ENCODE measurements around the gene RFX5. TPM values are rescaled to one million over a fixed set of nuclear protein-coding genes. Genes with fewer than 3 reads are reported as not detected.

Gene RFX5
- total RNA-seq, 6 donors from 2014 or later: 31.5 to 55.5 (median 43.2) TPM

DNA sequence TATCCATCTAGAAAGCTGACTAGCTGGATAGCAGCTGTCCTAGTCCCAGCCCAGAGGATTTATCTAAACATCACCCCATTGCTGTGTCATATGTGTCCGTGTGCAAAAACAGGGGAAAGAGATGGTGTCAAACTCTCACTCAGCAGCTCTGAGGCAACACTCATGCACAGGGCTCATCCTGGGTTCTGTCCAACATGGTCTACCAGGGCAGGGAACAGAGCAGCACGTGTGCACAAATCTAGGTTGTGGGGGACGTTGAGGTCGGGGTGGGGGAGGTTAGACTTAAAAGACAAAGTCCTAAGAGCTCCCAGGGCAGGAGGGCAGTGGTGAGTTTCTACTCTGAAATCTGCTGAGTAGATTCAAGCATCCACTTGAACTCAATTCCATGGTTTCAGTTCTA is 36.0 kb downstream of the RFX5 start:
- Histone ChIP-seq H3K4me1 (peaks cover 36 to 55% (median 38%) of the 10 kb centered on the region in 4 donors), H3K4me3 (no peak overlapping the region), H3K9me3 (no peaks in the 10 kb centered on the region), H3K27ac (peak overlapping the region; percentile 35 to 58 (median 55)), H3K27me3 (no peaks in the 10 kb centered on the region), H3K36me3 (peaks cover 30 to 91% (median 52%) of the 10 kb centered on the region in 4 donors)
- DNase-seq (no peak), ATAC-seq (ENCODE audit: low FRiP score in 2 of 2) (no peak)
- WGBS, 2 donors: 70 to 74% methylated on average over 4 of the region's 4 CpGs
- TF ChIP-seq, protein P1, sequence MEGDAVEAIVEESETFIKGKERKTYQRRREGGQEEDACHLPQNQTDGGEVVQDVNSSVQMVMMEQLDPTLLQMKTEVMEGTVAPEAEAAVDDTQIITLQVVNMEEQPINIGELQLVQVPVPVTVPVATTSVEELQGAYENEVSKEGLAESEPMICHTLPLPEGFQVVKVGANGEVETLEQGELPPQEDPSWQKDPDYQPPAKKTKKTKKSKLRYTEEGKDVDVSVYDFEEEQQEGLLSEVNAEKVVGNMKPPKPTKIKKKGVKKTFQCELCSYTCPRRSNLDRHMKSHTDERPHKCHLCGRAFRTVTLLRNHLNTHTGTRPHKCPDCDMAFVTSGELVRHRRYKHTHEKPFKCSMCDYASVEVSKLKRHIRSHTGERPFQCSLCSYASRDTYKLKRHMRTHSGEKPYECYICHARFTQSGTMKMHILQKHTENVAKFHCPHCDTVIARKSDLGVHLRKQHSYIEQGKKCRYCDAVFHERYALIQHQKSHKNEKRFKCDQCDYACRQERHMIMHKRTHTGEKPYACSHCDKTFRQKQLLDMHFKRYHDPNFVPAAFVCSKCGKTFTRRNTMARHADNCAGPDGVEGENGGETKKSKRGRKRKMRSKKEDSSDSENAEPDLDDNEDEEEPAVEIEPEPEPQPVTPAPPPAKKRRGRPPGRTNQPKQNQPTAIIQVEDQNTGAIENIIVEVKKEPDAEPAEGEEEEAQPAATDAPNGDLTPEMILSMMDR (IDR thresholded peaks at IDR 0.05): no peak
- TF ChIP-seq EP300 (IDR thresholded peaks at IDR 0.05) (no peak), POLR2A (IDR thresholded peaks at IDR 0.05) (no peak), POLR2AphosphoS5 (IDR thresholded peaks at IDR 0.05) (no peak)

DNA sequence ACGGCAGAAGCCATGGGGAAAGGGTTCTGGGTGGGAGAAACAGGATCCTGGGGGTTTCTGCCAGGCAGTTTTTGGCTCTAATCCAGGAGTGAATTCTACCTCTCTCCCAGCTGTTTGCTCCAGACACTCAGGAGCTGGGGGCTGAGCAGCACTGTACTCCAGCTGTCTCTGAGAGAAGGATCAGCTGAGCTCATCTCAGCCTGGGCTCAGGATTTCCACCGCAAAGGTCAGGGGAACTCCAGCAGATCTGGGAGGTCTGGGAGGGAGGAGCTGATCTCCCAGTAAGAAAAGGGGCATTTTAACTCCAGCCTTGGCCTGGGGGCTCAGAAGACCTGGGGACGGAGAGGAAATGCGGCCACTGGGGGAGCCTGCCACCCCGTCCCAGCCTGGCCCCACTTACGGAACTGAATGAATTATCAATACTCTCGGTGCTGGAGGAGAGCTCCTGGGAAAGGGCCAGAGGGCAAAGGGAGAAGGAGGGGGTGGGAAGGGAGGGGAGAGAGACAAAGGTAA is 37.2 kb downstream of the RFX5 start:
- H3K27me3 ChIP-seq: no peaks in the 10 kb centered on the region
- peaks cover 38 to 91% (median 53%) of the 10 kb centered on the region in 4 donors for H3K36me3 ChIP-seq
- DNase-seq: peak in 1 of 2 donors; percentile 32
- no peak for TF ChIP-seq POLR2A (IDR thresholded peaks at IDR 0.05)
- no peak for TF ChIP-seq POLR2AphosphoS5 (IDR thresholded peaks at IDR 0.05)
- TF ChIP-seq EP300 (IDR thresholded peaks at IDR 0.05): no peak
- TF ChIP-seq, protein P1 (IDR thresholded peaks at IDR 0.05): no peak
- no peak overlapping the region for H3K4me3 ChIP-seq
- peaks cover 36 to 55% (median 38%) of the 10 kb centered on the region in 4 donors for H3K4me1 ChIP-seq
- 76 to 77% methylated on average over 7 of the region's 7 CpGs for WGBS, 2 donors
- H3K27ac ChIP-seq: peak overlapping the region; percentile 16 to 55 (median 28)
- no peaks in the 10 kb centered on the region for H3K9me3 ChIP-seq
- peak in 1 of 2 donors; percentile 67 for ATAC-seq (ENCODE audit: low FRiP score in 2 of 2)

- H3K9me3 ChIP-seq: no peaks in the 10 kb centered on the region
Measured at GRCh38 chr1:151294742-151295462, 52.1 kb downstream of the RFX5 start.

DNA sequence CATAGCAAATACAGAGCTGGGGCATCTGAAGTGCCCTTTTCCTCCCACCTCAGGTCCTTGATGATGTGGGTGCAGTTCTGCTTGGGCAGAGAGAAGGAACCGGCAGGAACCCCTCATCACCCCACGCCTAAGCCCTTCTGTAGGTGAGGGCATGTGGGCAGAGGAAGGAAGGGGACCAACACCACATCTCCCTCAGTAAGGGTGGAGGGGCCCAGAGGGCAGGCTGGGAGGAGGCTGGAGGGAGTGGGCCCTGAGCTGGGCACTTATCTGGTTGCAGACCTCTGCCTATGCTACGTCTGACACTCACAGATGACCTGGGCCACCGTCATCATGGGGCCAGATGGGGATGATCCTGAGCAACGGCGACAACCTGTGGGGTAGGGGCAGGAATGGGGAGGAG is 54.0 kb downstream of the RFX5 start:
- 77 to 92% methylated on average over 4 to 6 of the region's 6 CpGs for WGBS, 2 donors

More at GRCh38 chr1:151294742-151295462, 52.1 kb downstream of the RFX5 start:
- H3K36me3 ChIP-seq: peaks cover 57 to 100% (median 98%) of the 10 kb centered on the region in 4 donors
- no peak overlapping the region for H3K4me3 ChIP-seq
- TF ChIP-seq, protein P1 (IDR thresholded peaks at IDR 0.05): no peak
- no peak for TF ChIP-seq POLR2AphosphoS5 (IDR thresholded peaks at IDR 0.05)
- no peak for TF ChIP-seq POLR2A (IDR thresholded peaks at IDR 0.05)
- no peak for TF ChIP-seq EP300 (IDR thresholded peaks at IDR 0.05)
- no peak for ATAC-seq (ENCODE audit: low FRiP score in 2 of 2)
- WGBS, 2 donors: 85 to 90% methylated on average over 2 of the region's 2 CpGs
- H3K27ac ChIP-seq: no peak overlapping the region
- no peak for DNase-seq
- H3K27me3 ChIP-seq: no peaks in the 10 kb centered on the region
- no peaks in the 10 kb centered on the region for H3K4me1 ChIP-seq

More for the DNA sequence above, 54.0 kb downstream of the RFX5 start:
- Histone ChIP-seq H3K27me3 (no peaks in the 10 kb centered on the region), H3K4me3 (no peak overlapping the region), H3K36me3 (peaks cover 44 to 100% (median 99%) of the 10 kb centered on the region in 4 donors), H3K4me1 (no peaks in the 10 kb centered on the region), H3K27ac (no peak overlapping the region), H3K9me3 (no peaks in the 10 kb centered on the region)
- ATAC-seq (ENCODE audit: low FRiP score in 2 of 2) (no peak), DNase-seq (no peak)
- TF ChIP-seq POLR2AphosphoS5 (IDR thresholded peaks at IDR 0.05) (no peak), POLR2A (IDR thresholded peaks at IDR 0.05) (no peak), EP300 (IDR thresholded peaks at IDR 0.05) (no peak)
- TF ChIP-seq, protein P1 (IDR thresholded peaks at IDR 0.05): no peak

Measured in upper lobe of left lung (tissue), 6 donors.